ENCODE measurements around the gene NBPF11.
"Not testable (repeated sequence)": the region's sequence is repeated elsewhere in the genome, so short reads cannot be mapped to it uniquely, and the experiment has no call there.

Gene NBPF11

GRCh38 chr1:148151911-148152656 lies at the start of gene NBPF11:
NBPF11 (minus strand) TSS chr1:148152281; CDS start chr1:148127003, 25,278 bp downstream.
- peak; percentile 91 for DNase-seq

- not testable (repeated sequence) for DNase-seq
Measured at GRCh38 chr1:148197396-148197795, 45.3 kb upstream of the NBPF11 start.

- not testable (repeated sequence) for DNase-seq
Measured at GRCh38 chr1:148196949-148197348, 44.9 kb upstream of the NBPF11 start.

- DNase-seq: not testable (repeated sequence)
Measured at GRCh38 chr1:148195115-148195514, 43.0 kb upstream of the NBPF11 start.

- not testable (repeated sequence) for DNase-seq
Measured at GRCh38 chr1:148188768-148189167, 36.7 kb upstream of the NBPF11 start.

GRCh38 chr1:148178682-148179081 lies 26.6 kb upstream of the NBPF11 start:
- not testable (repeated sequence) for DNase-seq

- not testable (repeated sequence) for DNase-seq
Measured at GRCh38 chr1:148175414-148175813, 23.3 kb upstream of the NBPF11 start.

GRCh38 chr1:148171995-148172394 lies 19.9 kb upstream of the NBPF11 start:
- DNase-seq: not testable (repeated sequence)

GRCh38 chr1:148166558-148167492 lies 14.7 kb upstream of the NBPF11 start:
- peak; percentile 27 for DNase-seq

- no peak for DNase-seq
Measured at GRCh38 chr1:148162363-148162762, 10.3 kb upstream of the NBPF11 start.

- DNase-seq: no peak
Measured at GRCh38 chr1:148161053-148161901, 9.2 kb upstream of the NBPF11 start.

- DNase-seq: no peak
Measured at GRCh38 chr1:148160343-148161052, 8.4 kb upstream of the NBPF11 start.

- no peak for DNase-seq
Measured at GRCh38 chr1:148160048-148160342, 7.9 kb upstream of the NBPF11 start.

- DNase-seq: no peak
Measured at GRCh38 chr1:148158341-148159003, 6.4 kb upstream of the NBPF11 start.

GRCh38 chr1:148157803-148158202 lies 5.7 kb upstream of the NBPF11 start:
- not testable (repeated sequence) for DNase-seq

- DNase-seq: not testable (repeated sequence)
Measured at GRCh38 chr1:148155494-148156275, 3.6 kb upstream of the NBPF11 start.

GRCh38 chr1:148152795-148153194 lies 714 bp upstream of the NBPF11 start:
- DNase-seq: not testable (repeated sequence)

GRCh38 chr1:148151371-148151819 lies 686 bp downstream of the NBPF11 start:
- peak; percentile 10 for DNase-seq

- not testable (repeated sequence) for DNase-seq
Measured at GRCh38 chr1:148150945-148151344, 1.1 kb downstream of the NBPF11 start.

- not testable (repeated sequence) for DNase-seq
Measured at GRCh38 chr1:148150014-148150413, 2.1 kb downstream of the NBPF11 start.
